HepG2 (cell line): ENCODE measurements around the gene NRBF2. TPM values are rescaled to one million over a fixed set of nuclear protein-coding genes. Genes with fewer than 3 reads are reported as not detected.

Source experiments
- ATAC-seq: fragments of 200-7000 bp; cut with Tn5 transposase; 3 replicates; pipeline ENCODE4 v1.9.1; 2020; ENCODE audit warnings: mild to moderate bottlenecking, moderate library complexity
- BruUV-seq: library from RNA; stranded (reverse); fragments of 400-500 nt; replicated peaks from 2 replicates; lab custom pipeline; 2021; lab: Mats Ljungman, UMichigan
- CTCF ChIA-PET: fragments of 300-600 bp; formaldehyde crosslinking; extraction: SDS; loops from one replicate; lab custom pipeline; 2021; ENCODE audit warnings: low total read pairs, inconsistent platforms, low intra/inter-chr PET ratio; lab: Yijun Ruan, JAX
- POLR2A ChIA-PET: fragments of 350-600 bp; sonication (Branson Sonifier 250); formaldehyde crosslinking; loops from one replicate; lab custom pipeline; 2020; ENCODE audit warnings: antibody characterized with exemption, inconsistent platforms; lab: Yijun Ruan, JAX
- DNase-seq: peaks from one replicate; pipeline ENCODE4 v3.0.0-alpha.2; 2015; ENCODE audit warnings: low spot score
- FAIRE-seq: peaks from 3 replicates; lab custom pipeline; 2011; peaks lifted over from hg19 to GRCh38; lab: Jason Lieb, UNC
- H2AFZ ChIP-seq: one replicate; pipeline ENCODE4 v1.6.1; 2011; ENCODE audit warnings: low read length, inconsistent platforms
- H3K27ac ChIP-seq: fragments of 300-600 bp; 3 replicates; pipeline ENCODE4 v1.8.0; 2011; ENCODE audit warnings: mixed run types, mild to moderate bottlenecking, mixed read lengths, low read length, inconsistent platforms; ENCODE audit not compliant: insufficient read depth; ENCODE audit errors: extremely low read length
- H3K27me3 ChIP-seq, 2 experiments: fragments of 200-600 bp in 1 of 2; 2 replicates in 1 of 2; 3 replicates in 1 of 2; pipeline versions ENCODE4 v1.6.0 to v1.8.0; 2011; ENCODE audit warnings: low read length in 2 of 2, mild to moderate bottlenecking in 2 of 2, moderate library complexity in 2 of 2, inconsistent platforms in 1 of 2; ENCODE audit not compliant: insufficient read depth in 2 of 2, control insufficient read depth in 1 of 2
- H3K36me3 ChIP-seq, 2 experiments: fragments of 200-600 bp in 1 of 2; replicated peaks in 1 of 2; 2 replicates in 1 of 2; 3 replicates in 1 of 2; pipeline versions ENCODE4 v1.5.1 to v1.8.0; 2011; ENCODE audit warnings: low read length in 2 of 2, inconsistent platforms in 1 of 2; ENCODE audit not compliant: insufficient read depth in 2 of 2, control insufficient read depth in 1 of 2
- H3K4me1 ChIP-seq: 2 replicates; pipeline ENCODE4 v1.5.1; 2012; ENCODE audit warnings: low read length, inconsistent platforms; ENCODE audit not compliant: insufficient read depth
- H3K4me2 ChIP-seq: 2 replicates; pipeline ENCODE4 v1.6.0; 2011; ENCODE audit warnings: low read depth, low read length, inconsistent platforms
- H3K4me3 ChIP-seq, 3 experiments: fragments of 200-600 bp in 1 of 3; sonication (generic), shearing (Covaris generic) in 1 of 3; replicated peaks in 1 of 3; 2 replicates each; pipeline ENCODE4 v1.5.1; 2011 to 2016; ENCODE audit warnings: low read length in 3 of 3, inconsistent platforms in 2 of 3, low read depth in 2 of 3, mild to moderate bottlenecking in 2 of 3, control low read depth in 1 of 3, mixed read lengths in 1 of 3; ENCODE audit not compliant: insufficient read depth in 1 of 3
- H3K79me2 ChIP-seq: one replicate; pipeline ENCODE4 v1.6.1; 2011; ENCODE audit warnings: low read length, inconsistent platforms; ENCODE audit not compliant: insufficient read depth
- H3K9ac ChIP-seq: 2 replicates; pipeline ENCODE4 v1.6.0; 2011; ENCODE audit warnings: mild to moderate bottlenecking, low read depth, low read length, inconsistent platforms; ENCODE audit not compliant: insufficient read depth
- H3K9me3 ChIP-seq: 2 replicates; pipeline ENCODE4 v1.5.1; 2012; ENCODE audit warnings: mild to moderate bottlenecking, low read length
- H4K20me1 ChIP-seq: 2 replicates; pipeline ENCODE4 v1.6.0; 2011; ENCODE audit warnings: inconsistent platforms, mild to moderate bottlenecking, low read length, moderate library complexity; ENCODE audit not compliant: insufficient read depth
- ARNT2 ChIP-seq: sonication (generic); formaldehyde crosslinking; IDR thresholded peaks from 2 replicates; pipeline ENCODE4 v1.8.0; 2022; ENCODE audit warnings: mild to moderate bottlenecking, low read depth, missing genetic modification reagents, moderate library complexity
- BCL6 ChIP-seq: IDR thresholded peaks from 2 replicates; pipeline ENCODE4 v1.6.1; 2016; ENCODE audit warnings: missing genetic modification reagents, missing compliant biosample characterization
- BRD4 ChIP-seq: sonication (generic); formaldehyde crosslinking; IDR thresholded peaks from 2 replicates; pipeline ENCODE4 v1.4.0; 2020; ENCODE audit warnings: missing genetic modification reagents
- DPF2 ChIP-seq: sonication (generic); formaldehyde crosslinking; IDR thresholded peaks from 2 replicates; pipeline ENCODE4 v1.4.0; 2020; ENCODE audit warnings: mild to moderate bottlenecking, low read depth, missing genetic modification reagents, borderline replicate concordance
- ONECUT2 ChIP-seq: sonication (generic); formaldehyde crosslinking; IDR thresholded peaks from 2 replicates; pipeline ENCODE4 v1.4.0; 2020; ENCODE audit warnings: missing genetic modification reagents
- PPARG ChIP-seq: conservative IDR thresholded peaks from 2 replicates; pipeline ENCODE4 v1.6.1; 2016; ENCODE audit warnings: missing biosample characterization, missing genetic modification reagents
- RAD21 ChIP-seq: fragments of 450-650 bp; formaldehyde crosslinking; IDR thresholded peaks from 2 replicates; pipeline ENCODE4 v1.5.0; 2020; ENCODE audit warnings: mild to moderate bottlenecking
- WGBS: methylation state at CpG from one replicate; pipeline ENCODE4 v1.1.6; 2017; ENCODE audit warnings: low lambda C conversion rate; 5-methylcytosine and 5-hydroxymethylcytosine counted together
- in situ Hi-C: cut with HindIII; loops from 2 replicates; pipeline ENCODE4 v1.10.0; 2017; ENCODE audit warnings: low pct_unique_long_range_greater_than_20kb; ENCODE audit not compliant: extremely low pct_ligation_motif_present
- intact Hi-C: fragments of 100-400 bp; cut with micrococcal nuclease; formaldehyde crosslinking; loops from one replicate; pipeline ENCODE4 v1.10.0; 2022; ENCODE audit not compliant: unreplicated experiment
- polyA plus RNA-seq, 8 experiments: library from polyadenylated mRNA; depleted of rRNA in 3 of 8; stranded (reverse) in 7 of 8; unstranded in 1 of 8; fragments of >200 nt; fragmentation: Illumina TruSeq in 4 of 8; extraction: Trizol in 4 of 8; gene quantifications; 2 replicates each; pipeline versions ENCODE4 v1.2.1 to v1.2.3, GENCODE V29; 2011 to 2016; ENCODE audit warnings: low read depth in 4 of 8, missing spikeins in 1 of 8, mixed read lengths in 1 of 8; ENCODE audit not compliant: insufficient read depth in 1 of 8
- total RNA-seq, 5 experiments: library from RNA; depleted of rRNA; stranded (reverse); fragments of >200 nt; fragmentation: Illumina TruSeq; extraction: Trizol; gene quantifications; 2 replicates each; pipeline ENCODE4 v1.2.3, GENCODE V29; 2016; ENCODE audit warnings: low read depth in 1 of 5
- TF ChIP-seq, protein P1 (sequence below): sonication (generic); formaldehyde crosslinking; IDR thresholded peaks from 2 replicates; pipeline ENCODE4 v1.4.0; 2020; ENCODE audit warnings: mild to moderate bottlenecking, low read depth, missing genetic modification reagents
- TF ChIP-seq, protein P2 (sequence below): IDR thresholded peaks from 2 replicates; pipeline ENCODE4 v1.6.1; 2016; ENCODE audit warnings: low read depth, control low read depth
- TF ChIP-seq, protein P3 (sequence below): sonication (generic); formaldehyde crosslinking; IDR thresholded peaks from 2 replicates; pipeline ENCODE4 v1.8.1; 2022; ENCODE audit warnings: mild to moderate bottlenecking, missing genetic modification reagents

Gene NRBF2
- total and polyA plus RNA-seq, 2 of the 13 experiments (the other 11 are each of a cell fraction or from before 2014, with no cell fraction given), result 20.0 to 28.4 TPM

DNA sequence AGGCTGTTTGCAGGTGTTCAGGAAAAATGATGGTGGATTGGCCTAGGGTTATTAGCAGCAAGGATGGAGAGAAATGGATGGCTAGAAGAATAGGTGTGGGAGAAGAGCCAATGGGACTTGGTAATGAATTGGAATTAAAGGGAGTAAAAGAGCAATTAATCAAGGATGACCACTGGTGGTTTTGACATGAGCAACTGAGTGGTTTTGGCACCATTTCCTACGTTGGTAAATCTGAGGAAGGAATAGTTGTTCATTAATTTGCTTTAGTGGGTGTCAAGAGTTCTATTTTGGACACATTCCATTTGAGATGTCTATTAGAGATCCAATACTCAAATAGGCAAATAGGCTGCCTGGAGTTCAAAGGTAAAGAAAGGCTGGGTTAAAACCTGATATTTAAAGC, 38.2 kb upstream of the NRBF2 start:
- Histone ChIP-seq H3K4me3 (no peak overlapping the region), H3K27ac (no peak overlapping the region), H3K9ac (no peak overlapping the region), H3K4me2 (no peak overlapping the region), H4K20me1 (no peaks in the 10 kb centered on the region), H2AFZ (no peak overlapping the region), H3K9me3 (no peaks in the 10 kb centered on the region), H3K4me1 (no peaks in the 10 kb centered on the region), H3K27me3 (no peaks in the 10 kb centered on the region), H3K79me2 (no peaks in the 10 kb centered on the region), H3K36me3 (no peaks in the 10 kb centered on the region)
- intact Hi-C loops (no loop called here), in situ Hi-C loops (loop anchor here (25.0 kb wide), 1 partner anchor 508 kb away; no protein-coding TSS in a partner anchor)
- ChIA-PET CTCF (no interaction called here), POLR2A (no interaction called here)
- no peak for DNase-seq
- no TSS peak for BruUV-seq
- no peak for FAIRE-seq
- no peak for TF ChIP-seq DPF2 (CRISPR knock-in tag)
- TF ChIP-seq, protein P1, sequence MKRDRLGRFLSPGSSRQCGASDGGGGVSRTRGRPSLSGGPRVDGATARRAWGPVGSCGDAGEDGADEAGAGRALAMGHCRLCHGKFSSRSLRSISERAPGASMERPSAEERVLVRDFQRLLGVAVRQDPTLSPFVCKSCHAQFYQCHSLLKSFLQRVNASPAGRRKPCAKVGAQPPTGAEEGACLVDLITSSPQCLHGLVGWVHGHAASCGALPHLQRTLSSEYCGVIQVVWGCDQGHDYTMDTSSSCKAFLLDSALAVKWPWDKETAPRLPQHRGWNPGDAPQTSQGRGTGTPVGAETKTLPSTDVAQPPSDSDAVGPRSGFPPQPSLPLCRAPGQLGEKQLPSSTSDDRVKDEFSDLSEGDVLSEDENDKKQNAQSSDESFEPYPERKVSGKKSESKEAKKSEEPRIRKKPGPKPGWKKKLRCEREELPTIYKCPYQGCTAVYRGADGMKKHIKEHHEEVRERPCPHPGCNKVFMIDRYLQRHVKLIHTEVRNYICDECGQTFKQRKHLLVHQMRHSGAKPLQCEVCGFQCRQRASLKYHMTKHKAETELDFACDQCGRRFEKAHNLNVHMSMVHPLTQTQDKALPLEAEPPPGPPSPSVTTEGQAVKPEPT (CRISPR knock-in tag), result no peak
- TF ChIP-seq BCL6 (CRISPR knock-in tag), result no peak
- TF ChIP-seq, protein P2, sequence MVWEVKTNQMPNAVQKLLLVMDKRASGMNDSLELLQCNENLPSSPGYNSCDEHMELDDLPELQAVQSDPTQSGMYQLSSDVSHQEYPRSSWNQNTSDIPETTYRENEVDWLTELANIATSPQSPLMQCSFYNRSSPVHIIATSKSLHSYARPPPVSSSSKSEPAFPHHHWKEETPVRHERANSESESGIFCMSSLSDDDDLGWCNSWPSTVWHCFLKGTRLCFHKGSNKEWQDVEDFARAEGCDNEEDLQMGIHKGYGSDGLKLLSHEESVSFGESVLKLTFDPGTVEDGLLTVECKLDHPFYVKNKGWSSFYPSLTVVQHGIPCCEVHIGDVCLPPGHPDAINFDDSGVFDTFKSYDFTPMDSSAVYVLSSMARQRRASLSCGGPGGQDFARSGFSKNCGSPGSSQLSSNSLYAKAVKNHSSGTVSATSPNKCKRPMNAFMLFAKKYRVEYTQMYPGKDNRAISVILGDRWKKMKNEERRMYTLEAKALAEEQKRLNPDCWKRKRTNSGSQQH (CRISPR knock-in tag), result no peak
- TF ChIP-seq PPARG, result no peak
- TF ChIP-seq ONECUT2 (CRISPR knock-in tag), result no peak
- TF ChIP-seq RAD21 (CRISPR knock-in tag), result no peak
- TF ChIP-seq ARNT2 (CRISPR knock-in tag), result no peak
- TF ChIP-seq, protein P3, sequence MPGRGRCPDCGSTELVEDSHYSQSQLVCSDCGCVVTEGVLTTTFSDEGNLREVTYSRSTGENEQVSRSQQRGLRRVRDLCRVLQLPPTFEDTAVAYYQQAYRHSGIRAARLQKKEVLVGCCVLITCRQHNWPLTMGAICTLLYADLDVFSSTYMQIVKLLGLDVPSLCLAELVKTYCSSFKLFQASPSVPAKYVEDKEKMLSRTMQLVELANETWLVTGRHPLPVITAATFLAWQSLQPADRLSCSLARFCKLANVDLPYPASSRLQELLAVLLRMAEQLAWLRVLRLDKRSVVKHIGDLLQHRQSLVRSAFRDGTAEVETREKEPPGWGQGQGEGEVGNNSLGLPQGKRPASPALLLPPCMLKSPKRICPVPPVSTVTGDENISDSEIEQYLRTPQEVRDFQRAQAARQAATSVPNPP (CRISPR knock-in tag), result no peak
- TF ChIP-seq BRD4 (CRISPR knock-in tag), result no peak
- WGBS, result 0% methylated on average over 1 of the region's 1 CpG
- ATAC-seq, result no peak
